H1 (cell line): ENCODE results near the gene TMEM135. TPM values are rescaled to one million over a fixed set of nuclear protein-coding genes. Genes with fewer than 3 reads are reported as not detected.

ENCODE experiments used
- CEBPB ChIP-seq: IDR thresholded peaks from 2 replicates; pipeline ENCODE4 v1.6.1; 2012; ENCODE audit warnings: low read depth, low read length
- CREB1 ChIP-seq: IDR thresholded peaks from 2 replicates; pipeline ENCODE4 v1.6.1; 2012; ENCODE audit warnings: inconsistent platforms
- EGR1 ChIP-seq: IDR thresholded peaks from 2 replicates; pipeline ENCODE4 v1.6.1; 2011; ENCODE audit warnings: low read depth, low read length, borderline replicate concordance
- SAP30 ChIP-seq: fragments of 300-600 bp; sonication (generic); IDR thresholded peaks from 2 replicates; pipeline ENCODE4 v1.7.1; 2012; ENCODE audit warnings: low read length, moderate library complexity, mild to moderate bottlenecking, inconsistent platforms; ENCODE audit not compliant: insufficient read depth, insufficient replicate concordance
- SP4 ChIP-seq: IDR thresholded peaks from 2 replicates; pipeline ENCODE4 v1.6.1; 2012; ENCODE audit warnings: low read length, inconsistent platforms
- polyA plus RNA-seq, 7 experiments: library from polyadenylated mRNA; depleted of rRNA in 3 of 7; stranded (reverse) in 5 of 7; unstranded in 2 of 7; fragments of >200 nt in 5 of 7; fragments of 200-250 nt in 2 of 7; gene quantifications; 1 replicate in 5 of 7; 2 replicates in 1 of 7; 4 replicates in 1 of 7; pipeline versions ENCODE4 v1.2.1 to v1.2.3, GENCODE V29; 2011 to 2013; ENCODE audit warnings: missing spikeins in 2 of 7, mixed read lengths in 2 of 7
- total RNA-seq: library from RNA; stranded (reverse); fragmentation: NEBNext Ultra II Directional; extraction: Animal tissue kit (Norgen Biotek cat#: 25700); gene quantifications from 2 replicates; pipeline ENCODE4 v1.2.1, GENCODE V29; 2021

Gene TMEM135
- total and polyA plus RNA-seq, 2 of the 8 experiments (the other 6 are each of a cell fraction or from before 2014, with no cell fraction given), result 9.3 to 31.3 TPM

- no peak for TF ChIP-seq CEBPB
- TF ChIP-seq SAP30, result no peak
- no peak for TF ChIP-seq CREB1
- TF ChIP-seq EGR1, result no peak
- no peak for TF ChIP-seq SP4
These were observed 72.9 kb downstream of the TMEM135 start (continued) for GRCh38 chr11:87110443-87111131.
